Measurements from ENCODE around the gene TYSND1. TPM values are rescaled to one million over a fixed set of nuclear protein-coding genes. Genes with fewer than 3 reads are reported as not detected.

TYSND1 gene
- total and polyA plus RNA-seq, 7 donors = 2.4 to 7.5 (median 4.1) TPM

DNA sequence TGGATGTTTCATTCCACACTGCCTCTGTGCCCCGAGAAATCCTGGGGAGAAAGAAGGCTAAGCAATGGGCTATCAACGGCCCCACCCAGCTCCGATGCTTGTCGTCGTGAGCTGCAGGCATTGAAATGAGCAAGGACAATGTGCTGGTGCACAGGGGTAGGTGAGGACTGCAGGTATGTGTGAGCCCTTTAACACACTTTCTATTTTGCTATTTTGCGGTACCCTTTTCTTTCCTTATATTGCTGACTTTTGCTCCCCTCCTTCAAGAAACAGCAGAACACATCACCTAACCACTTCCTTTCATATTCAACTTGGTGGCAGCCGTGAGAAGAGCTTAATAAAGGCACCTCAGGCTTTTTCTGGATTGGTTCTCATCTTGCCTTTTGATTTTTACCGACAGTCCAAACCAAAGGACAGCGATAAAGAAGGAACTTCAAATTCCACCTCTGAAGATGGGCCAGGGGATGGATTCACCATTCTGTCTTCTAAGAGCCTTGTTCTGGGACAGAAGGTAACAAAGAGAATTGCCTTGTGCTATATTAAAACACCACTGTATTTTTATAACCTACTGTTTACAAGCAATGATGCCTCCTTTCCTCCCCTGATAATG lies 53.1 kb downstream of the TYSND1 start:
- no peaks in the 10 kb centered on the region for H3K4me1 ChIP-seq
- H3K27ac ChIP-seq = no peak overlapping the region
- peaks cover 0 to 53% of the 10 kb centered on the region in 2 donors for H3K36me3 ChIP-seq (ENCODE audit: insufficient read depth in 1 of 2, low read depth in 1 of 2)
- intact Hi-C loops (cut with DNase I) = no loop called here
- no peaks in the 10 kb centered on the region for H3K27me3 ChIP-seq (ENCODE audit: insufficient read depth in 3 of 3, low read length in 2 of 3)
- no peak for DNase-seq
- no peak overlapping the region for H3K4me3 ChIP-seq
- TF ChIP-seq CTCF (IDR thresholded peaks at IDR 0.05) = no peak
- 93 to 98% (median 94%) methylated on average over 9 of the region's 9 CpGs for WGBS, 3 donors
- no peaks in the 10 kb centered on the region for H3K9me3 ChIP-seq
- no peak for ATAC-seq

DNA sequence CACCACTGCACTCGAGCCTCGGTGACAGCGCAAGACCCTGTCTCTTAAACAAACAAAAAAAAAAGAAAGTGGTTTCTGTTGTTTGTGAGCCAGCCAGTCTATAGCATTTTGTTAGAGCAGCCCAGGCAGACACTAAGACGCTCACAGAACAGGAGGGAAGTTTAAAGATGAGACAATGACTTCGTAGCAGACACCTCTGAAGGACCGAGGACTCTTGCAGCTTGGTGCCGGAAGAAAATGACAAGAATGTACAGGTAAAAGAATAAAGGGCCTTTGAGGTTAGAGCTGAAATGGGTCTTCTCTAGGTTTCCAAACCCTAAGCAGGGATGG lies 54.1 kb downstream of the TYSND1 start:
- intact Hi-C loops (cut with DNase I) = no loop called here
- Histone ChIP-seq H3K27ac (no peak overlapping the region), H3K4me1 (no peaks in the 10 kb centered on the region), H3K4me3 (no peak overlapping the region), H3K9me3 (no peaks in the 10 kb centered on the region), H3K27me3 (ENCODE audit: insufficient read depth in 3 of 3, low read length in 2 of 3) (no peaks in the 10 kb centered on the region), H3K36me3 (ENCODE audit: insufficient read depth in 1 of 2, low read depth in 1 of 2) (peaks cover 0 to 47% of the 10 kb centered on the region in 2 donors)
- WGBS, 3 donors = 95 to 97% (median 95%) methylated on average over 7 of the region's 7 CpGs
- DNase-seq = no peak
- TF ChIP-seq CTCF (IDR thresholded peaks at IDR 0.05) = no peak
- ATAC-seq = no peak

DNA sequence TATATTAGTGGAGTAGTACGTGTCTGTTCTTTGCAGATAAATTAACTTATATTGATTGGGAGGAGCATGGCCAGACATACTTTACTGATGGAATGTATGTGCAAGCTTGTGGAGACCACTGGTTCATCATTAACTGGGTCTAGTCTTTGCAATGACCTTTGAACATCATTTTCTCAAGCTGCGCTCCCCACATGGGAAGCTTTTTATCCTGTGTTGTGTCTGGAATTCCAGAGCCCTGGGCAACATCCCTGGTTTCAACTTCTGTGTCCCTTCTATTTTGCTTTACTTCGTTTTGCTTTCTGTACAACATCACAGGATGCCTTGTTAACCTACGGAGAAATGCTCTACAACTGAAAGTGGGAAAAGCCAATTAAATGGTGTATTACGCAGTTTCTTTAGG lies 55.5 kb downstream of the TYSND1 start:
- 95 to 96% (median 96%) methylated on average over 5 of the region's 5 CpGs for WGBS, 3 donors
- peaks cover 0 to 37% of the 10 kb centered on the region in 2 donors for H3K36me3 ChIP-seq (ENCODE audit: insufficient read depth in 1 of 2, low read depth in 1 of 2)

GRCh38 chr10:70090013-70090412 lies 56.5 kb downstream of the TYSND1 start:
- no peaks in the 10 kb centered on the region for H3K9me3 ChIP-seq
- H3K4me1 ChIP-seq = no peaks in the 10 kb centered on the region
- intact Hi-C loops (cut with DNase I) = no loop called here
- DNase-seq (no peak), ATAC-seq (no peak)
- 95 to 99% (median 97%) methylated on average over 8 of the region's 8 CpGs for WGBS, 3 donors
- peaks cover 0 to 36% of the 10 kb centered on the region in 2 donors for H3K36me3 ChIP-seq (ENCODE audit: insufficient read depth in 1 of 2, low read depth in 1 of 2)
- H3K4me3 ChIP-seq = no peak overlapping the region
- H3K27ac ChIP-seq = no peak overlapping the region
- no peak for TF ChIP-seq CTCF (IDR thresholded peaks at IDR 0.05)
- no peaks in the 10 kb centered on the region for H3K27me3 ChIP-seq (ENCODE audit: insufficient read depth in 3 of 3, low read length in 2 of 3)

More for the DNA sequence above, 55.5 kb downstream of the TYSND1 start:
- Histone ChIP-seq H3K4me1 (no peaks in the 10 kb centered on the region), H3K27me3 (ENCODE audit: insufficient read depth in 3 of 3, low read length in 2 of 3) (no peaks in the 10 kb centered on the region), H3K4me3 (no peak overlapping the region), H3K27ac (no peak overlapping the region), H3K9me3 (no peaks in the 10 kb centered on the region)
- TF ChIP-seq CTCF (IDR thresholded peaks at IDR 0.05) = no peak
- no peak for DNase-seq
- ATAC-seq = no peak
- intact Hi-C loops (cut with DNase I) = no loop called here

- intact Hi-C loops (cut with DNase I) = no loop called here
- no peaks in the 10 kb centered on the region for H3K27me3 ChIP-seq (ENCODE audit: insufficient read depth in 3 of 3, low read length in 2 of 3)
- WGBS, 3 donors = 88 to 93% (median 90%) methylated on average over 3 of the region's 3 CpGs
- DNase-seq (no peak), ATAC-seq (no peak)
- H3K36me3 ChIP-seq (ENCODE audit: insufficient read depth in 1 of 2, low read depth in 1 of 2) = peaks cover 0 to 29% of the 10 kb centered on the region in 2 donors
- no peaks in the 10 kb centered on the region for H3K4me1 ChIP-seq
- H3K4me3 ChIP-seq = no peak overlapping the region
- no peak for TF ChIP-seq CTCF (IDR thresholded peaks at IDR 0.05)
- no peak overlapping the region for H3K27ac ChIP-seq
- no peaks in the 10 kb centered on the region for H3K9me3 ChIP-seq
Observed at GRCh38 chr10:70088308-70088698, 58.2 kb downstream of the TYSND1 start.
